IMR-90 (cell line): ENCODE results near the gene MCM6. TPM values are rescaled to one million over a fixed set of nuclear protein-coding genes. Genes with fewer than 3 reads are reported as not detected.
"Not testable (repeated sequence)": the region's sequence is repeated elsewhere in the genome, so short reads cannot be mapped to it uniquely, and the experiment has no call there.

Source experiments
- ATAC-seq: fragments of 200-7000 bp; cut with Tn5 transposase; 2 replicates; pipeline ENCODE4 v1.9.1; 2020; ENCODE audit warnings: low read depth, mild to moderate bottlenecking, moderate library complexity
- BruUV-seq: library from RNA; stranded (reverse); fragments of 400-500 nt; replicated peaks from 2 replicates; lab custom pipeline; 2021; lab: Mats Ljungman, UMichigan
- CTCF ChIA-PET: fragments of 300-600 bp; formaldehyde crosslinking; extraction: SDS; loops from one replicate; lab custom pipeline; 2021; ENCODE audit warnings: antibody characterized with exemption; lab: Yijun Ruan, JAX
- POLR2A ChIA-PET: fragments of 300-600 bp; sonication (Branson Sonifier 250); formaldehyde crosslinking; loops from one replicate; lab custom pipeline; 2022; ENCODE audit warnings: antibody characterized with exemption; ENCODE audit not compliant: unreplicated experiment; lab: Charles Lee
- DNase-seq: peaks from one replicate; pipeline ENCODE4 v3.0.0; 2013
- H2AFZ ChIP-seq: replicated peaks from 2 replicates; pipeline ENCODE3; 2013; ENCODE audit warnings: low read length, mild to moderate bottlenecking; ENCODE audit not compliant: poor library complexity
- H2AK5ac ChIP-seq: 2 replicates; pipeline ENCODE4 v1.6.1; 2013; ENCODE audit warnings: low read depth, low read length, inconsistent platforms
- H2AK9ac ChIP-seq: replicated peaks from 2 replicates; pipeline ENCODE3; 2013; ENCODE audit warnings: mild to moderate bottlenecking, low read depth, low read length, moderate library complexity; ENCODE audit not compliant: poor library complexity
- H2BK120ac ChIP-seq: 2 replicates; pipeline ENCODE4 v1.6.1; 2013; ENCODE audit warnings: low read depth, low read length, inconsistent platforms
- H2BK15ac ChIP-seq: 3 replicates; pipeline ENCODE4 v1.6.1; 2013; ENCODE audit warnings: low read depth, low read length, inconsistent platforms
- H2BK20ac ChIP-seq: 2 replicates; pipeline ENCODE4 v1.6.1; 2013; ENCODE audit warnings: low read depth, mild to moderate bottlenecking, inconsistent platforms, low read length, moderate library complexity
- H2BK5ac ChIP-seq: 2 replicates; pipeline ENCODE4 v1.6.1; 2013; ENCODE audit warnings: mild to moderate bottlenecking, low read depth, low read length, inconsistent platforms; ENCODE audit not compliant: poor library complexity, severe bottlenecking
- H3K14ac ChIP-seq: replicated peaks from 2 replicates; pipeline ENCODE4 v1.6.1; 2013; ENCODE audit warnings: low read depth, low read length, inconsistent platforms
- H3K18ac ChIP-seq: 2 replicates; pipeline ENCODE4 v1.6.1; 2013; ENCODE audit warnings: low read depth, low read length, control low read depth
- H3K23ac ChIP-seq: 2 replicates; pipeline ENCODE4 v1.6.1; 2013; ENCODE audit warnings: low read depth, low read length, inconsistent platforms
- H3K27ac ChIP-seq: 2 replicates; pipeline ENCODE4 v1.5.1; 2013; ENCODE audit warnings: mild to moderate bottlenecking, control low read depth, low read length; ENCODE audit not compliant: insufficient read depth
- H3K27me3 ChIP-seq: 2 replicates; pipeline ENCODE4 v1.6.1; 2013; ENCODE audit warnings: low read length; ENCODE audit not compliant: control insufficient read depth, insufficient read depth
- H3K36me3 ChIP-seq: 2 replicates; pipeline ENCODE4 v1.6.1; 2013; ENCODE audit warnings: low read length, mixed read lengths; ENCODE audit not compliant: control insufficient read depth, insufficient read depth
- H3K4ac ChIP-seq: 2 replicates; pipeline ENCODE4 v1.6.1; 2013; ENCODE audit warnings: low read depth, low read length, inconsistent platforms
- H3K4me1 ChIP-seq: 2 replicates; pipeline ENCODE4 v1.6.1; 2013; ENCODE audit warnings: low read length, mixed read lengths; ENCODE audit not compliant: control insufficient read depth, insufficient read depth
- H3K4me2 ChIP-seq: 2 replicates; pipeline ENCODE4 v1.6.1; 2013; ENCODE audit warnings: low read depth, mild to moderate bottlenecking, control low read depth, low read length, moderate library complexity
- H3K4me3 ChIP-seq: 2 replicates; pipeline ENCODE4 v1.5.1; 2013; ENCODE audit warnings: low read depth, mild to moderate bottlenecking, control low read depth, low read length, moderate library complexity; ENCODE audit not compliant: insufficient read depth
- H3K56ac ChIP-seq: 2 replicates; pipeline ENCODE4 v1.6.1; 2013; ENCODE audit warnings: low read length, inconsistent platforms; ENCODE audit not compliant: insufficient read depth; ENCODE audit errors: extremely low read depth
- H3K79me1 ChIP-seq, 2 experiments: 2 replicates each; pipeline ENCODE4 v1.6.1; 2013; ENCODE audit warnings: low read length in 2 of 2, inconsistent platforms in 1 of 2, low read depth in 1 of 2
- H3K9ac ChIP-seq: 2 replicates; pipeline ENCODE4 v1.6.1; 2013; ENCODE audit warnings: low read depth, low read length, control low read depth
- H3K9me1 ChIP-seq: 2 replicates; pipeline ENCODE4 v1.6.1; 2013; ENCODE audit warnings: low read length, inconsistent platforms; ENCODE audit not compliant: insufficient read depth
- H3K9me3 ChIP-seq: 2 replicates; pipeline ENCODE4 v1.6.1; 2013; ENCODE audit warnings: low read length; ENCODE audit not compliant: control insufficient read depth, insufficient read depth
- H4K20me1 ChIP-seq: 2 replicates; pipeline ENCODE4 v1.6.1; 2013; ENCODE audit warnings: low read length, inconsistent platforms; ENCODE audit not compliant: insufficient read depth
- H4K5ac ChIP-seq: 2 replicates; pipeline ENCODE4 v1.6.1; 2013; ENCODE audit warnings: mild to moderate bottlenecking, low read depth, low read length, control low read depth
- H4K8ac ChIP-seq, 2 experiments: 2 replicates each; pipeline ENCODE4 v1.6.1; 2013; ENCODE audit warnings: low read depth in 2 of 2, low read length in 2 of 2, control low read depth in 1 of 2, inconsistent platforms in 1 of 2
- H4K91ac ChIP-seq: 2 replicates; pipeline ENCODE4 v1.6.1; 2013; ENCODE audit warnings: low read depth, low read length, inconsistent platforms; ENCODE audit not compliant: insufficient read depth
- BHLHE40 ChIP-seq: fragments of 150-350 bp; IDR thresholded peaks from 2 replicates; pipeline ENCODE4 v1.6.1; 2016; ENCODE audit warnings: mild to moderate bottlenecking, low read depth, low read length
- CHD1 ChIP-seq: IDR thresholded peaks from 2 replicates; pipeline ENCODE4 v1.6.1; 2012; ENCODE audit warnings: low read depth, low read length, improper control_type of control experiment
- RAD21 ChIP-seq: IDR thresholded peaks from 2 replicates; pipeline ENCODE4 v1.6.1; 2012; ENCODE audit warnings: low read length, improper control_type of control experiment
- RFX5 ChIP-seq: IDR thresholded peaks from 2 replicates; pipeline ENCODE4 v1.8.0; 2012; ENCODE audit warnings: low read depth, mild to moderate bottlenecking, low read length, moderate library complexity
- WGBS, 2 experiments: methylation state at CpG; one replicate each; pipeline versions ENCODE4 v1.1.5 to v1.1.7; 2013; ENCODE audit warnings: missing lambda C conversion rate in 2 of 2; ENCODE audit not compliant: insufficient read length in 1 of 2; ENCODE audit errors: extremely low coverage in 2 of 2; 5-methylcytosine and 5-hydroxymethylcytosine counted together
- dilution Hi-C: fragments of 300-500 bp; cut with HindIII; formaldehyde crosslinking; loops from one replicate; pipeline ENCODE4 v1.14.3; 2018; ENCODE audit warnings: low sequenced_read_pairs; ENCODE audit not compliant: unreplicated experiment
- in situ Hi-C: fragments of 300-500 bp; cut with MboI; formaldehyde crosslinking; loops from 3 replicates; pipeline ENCODE4 v1.14.3; 2019; ENCODE audit warnings: low sequenced_read_pairs, inconsistent platforms, mixed read lengths
- intact Hi-C: fragments of 100-400 bp; cut with micrococcal nuclease; formaldehyde crosslinking; loops from 2 replicates; pipeline ENCODE4 v1.10.0; 2022
- polyA plus RNA-seq, 3 experiments: library from polyadenylated mRNA; depleted of rRNA; stranded (reverse); fragments of >200 nt; gene quantifications; 2 replicates each; pipeline ENCODE4 v1.2.3, GENCODE V29; 2012; ENCODE audit warnings: low replicate concordance in 1 of 3
- total RNA-seq: library from RNA; depleted of rRNA; stranded (reverse); fragments of >200 nt; gene quantifications from 2 replicates; pipeline ENCODE4 v1.2.3, GENCODE V29; 2012

Gene MCM6
- total and polyA plus RNA-seq, 2 of the 4 experiments (the other 2 are of a cell fraction), result 21.4 to 29.6 TPM

DNA sequence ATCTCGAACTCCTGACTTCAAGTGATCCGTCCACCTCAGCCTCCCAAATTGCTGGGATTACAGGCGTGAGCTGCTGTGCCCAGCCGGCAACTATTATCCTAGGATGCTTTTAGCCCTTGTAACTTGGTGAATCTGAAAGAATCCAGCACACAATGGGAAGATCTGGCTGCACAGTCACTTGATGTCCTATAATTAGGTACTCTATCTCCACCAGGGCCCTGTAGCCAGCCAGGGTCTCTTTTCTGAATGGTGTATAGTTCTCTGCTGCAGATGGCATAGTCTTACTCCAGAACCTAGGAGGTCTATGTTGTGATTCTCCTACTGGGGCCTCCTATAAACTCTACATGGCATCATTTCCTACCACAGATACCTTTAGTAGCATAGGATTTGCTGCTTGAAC, 13.9 kb upstream of the MCM6 start:
- H2BK20ac ChIP-seq, result no peak overlapping the region
- no peak overlapping the region for H3K23ac ChIP-seq
- H2BK5ac ChIP-seq, result no peak overlapping the region
- no peaks in the 10 kb centered on the region for H3K9me3 ChIP-seq
- H3K9me1 ChIP-seq, result no peaks in the 10 kb centered on the region
- H2AK5ac ChIP-seq, result no peak overlapping the region
- H3K4me1 ChIP-seq, result no peaks in the 10 kb centered on the region
- H2BK120ac ChIP-seq, result no peak overlapping the region
- H3K4ac ChIP-seq, result no peak overlapping the region
- ATAC-seq (no peak), DNase-seq (no peak)
- no peak overlapping the region for H2BK15ac ChIP-seq
- ChIA-PET POLR2A (no interaction called here), CTCF (no interaction called here)
- no peaks in the 10 kb centered on the region for H3K79me1 ChIP-seq
- intact Hi-C loops (no loop called here), dilution Hi-C loops (no loop called here), in situ Hi-C loops (no loop called here)
- H3K27ac ChIP-seq, result no peak overlapping the region
- BruUV-seq, result no TSS peak
- TF ChIP-seq RAD21 (no peak), RFX5 (no peak), BHLHE40 (no peak), CHD1 (no peak)
- no peak overlapping the region for H4K8ac ChIP-seq
- no peak overlapping the region for H4K5ac ChIP-seq
- H3K14ac ChIP-seq, result no peak overlapping the region
- H4K91ac ChIP-seq, result no peak overlapping the region
- no peak overlapping the region for H3K56ac ChIP-seq
- 69% methylated on average over 3 of the region's 4 CpGs; no CpG with 5 or more reads in 1 of the 2 experiments for WGBS, 2 experiments
- H3K27me3 ChIP-seq, result no peaks in the 10 kb centered on the region; the same call in 1 of the 2 replicates
- H3K36me3 ChIP-seq, result no peaks in the 10 kb centered on the region
- no peak overlapping the region for H3K18ac ChIP-seq
- no peak overlapping the region for H2AK9ac ChIP-seq
- H4K20me1 ChIP-seq, result no peaks in the 10 kb centered on the region
- no peak overlapping the region for H2AFZ ChIP-seq
- H3K4me3 ChIP-seq, result no peak overlapping the region
- no peak overlapping the region for H3K9ac ChIP-seq
- no peak overlapping the region for H3K4me2 ChIP-seq

DNA sequence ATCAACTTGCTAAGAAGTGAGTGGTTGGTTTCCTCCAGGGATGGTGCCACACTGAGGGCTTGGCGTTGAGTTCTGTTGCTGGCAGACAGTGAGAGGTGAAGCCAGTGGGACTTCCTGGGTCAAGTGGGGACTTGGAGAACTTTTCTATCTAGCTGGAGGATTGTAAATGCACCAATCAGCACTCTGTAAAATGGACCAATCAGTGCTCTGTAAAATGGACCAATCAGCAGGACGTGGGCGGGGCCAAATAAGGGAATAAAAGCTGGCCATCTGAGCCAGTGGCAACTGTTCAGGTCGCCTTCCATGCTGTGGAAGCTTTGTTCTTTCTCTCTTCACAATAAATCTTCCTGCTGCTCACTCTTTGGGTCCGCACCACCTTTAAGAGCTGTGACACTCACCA, 12.3 kb upstream of the MCM6 start:
- H4K20me1 ChIP-seq, H3K18ac ChIP-seq, H3K9me3 ChIP-seq, H3K4me2 ChIP-seq, H3K27ac ChIP-seq, H3K79me1 ChIP-seq, H4K8ac ChIP-seq, H2AFZ ChIP-seq, H2BK15ac ChIP-seq, H3K4me3 ChIP-seq, H4K91ac ChIP-seq, H3K4me1 ChIP-seq, in situ Hi-C loops, H3K9ac ChIP-seq, H2AK9ac ChIP-seq, H3K56ac ChIP-seq, CTCF ChIA-PET, dilution Hi-C loops, H3K14ac ChIP-seq, H3K9me1 ChIP-seq, BruUV-seq, intact Hi-C loops, H2AK5ac ChIP-seq, ATAC-seq, H3K4ac ChIP-seq, DNase-seq, H2BK20ac ChIP-seq, H4K5ac ChIP-seq, H3K36me3 ChIP-seq, H3K27me3 ChIP-seq, H2BK120ac ChIP-seq, POLR2A ChIA-PET, H3K23ac ChIP-seq, H2BK5ac ChIP-seq: not testable (repeated sequence)
- WGBS, 2 experiments, result 33% methylated on average over 2 of the region's 5 CpGs; no CpG with 5 or more reads in 1 of the 2 experiments
